GM23338 (cell line): Measurements from ENCODE around the gene IL9. TPM values are rescaled to one million over a fixed set of nuclear protein-coding genes. Genes with fewer than 3 reads are reported as not detected.

ENCODE experiments used
- ATAC-seq: fragments of 200-7000 bp; cut with Tn5 transposase; 3 replicates; pipeline ENCODE4 v1.9.1; 2020
- DNase-seq: peaks from one replicate; pipeline ENCODE4 v3.0.0-alpha.2; 2015; ENCODE audit warnings: low spot score
- H2AFZ ChIP-seq: fragments of 200-600 bp; sonication (generic); 2 replicates; pipeline ENCODE4 v1.8.0; 2016; ENCODE audit warnings: antibody characterized with exemption, mild to moderate bottlenecking, moderate library complexity
- H3F3A ChIP-seq: fragments of 200-600 bp; sonication (generic); replicated peaks from 2 replicates; pipeline ENCODE4 v1.8.0; 2017; ENCODE audit warnings: antibody characterized with exemption, mixed run types, low read depth
- H3K27ac ChIP-seq: fragments of 200-600 bp; sonication (generic); 2 replicates; pipeline ENCODE4 v1.6.1; 2016; ENCODE audit warnings: low read depth
- H3K27me3 ChIP-seq: fragments of 200-600 bp; sonication (generic); 2 replicates; pipeline ENCODE4 v1.8.0; 2016; ENCODE audit warnings: mild to moderate bottlenecking, mixed run types, moderate library complexity; ENCODE audit not compliant: insufficient read depth
- H3K36me3 ChIP-seq: fragments of 200-600 bp; sonication (generic); 2 replicates; pipeline ENCODE4 v1.8.0; 2016; ENCODE audit warnings: mild to moderate bottlenecking; ENCODE audit not compliant: insufficient read depth
- H3K4me1 ChIP-seq: fragments of 200-600 bp; sonication (generic); 2 replicates; pipeline ENCODE4 v1.8.0; 2016; ENCODE audit warnings: mild to moderate bottlenecking, moderate library complexity; ENCODE audit not compliant: insufficient read depth
- H3K4me2 ChIP-seq: fragments of 200-600 bp; sonication (generic); 2 replicates; pipeline ENCODE4 v1.7.1; 2017; ENCODE audit warnings: mixed run types
- H3K4me3 ChIP-seq: fragments of 200-600 bp; sonication (generic); 2 replicates; pipeline ENCODE4 v1.6.1; 2016; ENCODE audit warnings: mixed run types
- H3K79me2 ChIP-seq: fragments of 200-600 bp; sonication (generic); replicated peaks from 2 replicates; pipeline ENCODE4 v1.8.0; 2017; ENCODE audit warnings: mild to moderate bottlenecking; ENCODE audit not compliant: insufficient read depth
- H3K9me2 ChIP-seq: fragments of 200-600 bp; sonication (generic); 2 replicates; pipeline ENCODE4 v1.8.0; 2017; ENCODE audit not compliant: insufficient read depth
- H4K20me1 ChIP-seq: fragments of 200-600 bp; sonication (generic); replicated peaks from 2 replicates; pipeline ENCODE4 v1.8.0; 2017; ENCODE audit warnings: mild to moderate bottlenecking; ENCODE audit not compliant: insufficient read depth
- H3K27ac Mint-ChIP-seq: 2 replicates; pipeline ENCODE4 v1.8.0; 2020; ENCODE audit warnings: inconsistent platforms, mild to moderate bottlenecking, moderate library complexity, mixed read lengths
- H3K27me3 Mint-ChIP-seq: 3 replicates; pipeline ENCODE4 v1.8.0; 2022; ENCODE audit warnings: low read depth, mild to moderate bottlenecking, moderate library complexity, mixed read lengths, inconsistent platforms; ENCODE audit not compliant: insufficient read depth, poor library complexity
- H3K36me3 Mint-ChIP-seq: 3 replicates; pipeline ENCODE4 v1.8.0; 2021; ENCODE audit warnings: low read depth, mild to moderate bottlenecking, inconsistent platforms, moderate library complexity, mixed read lengths
- H3K4me1 Mint-ChIP-seq: 3 replicates; pipeline ENCODE4 v1.8.0; 2020; ENCODE audit warnings: mild to moderate bottlenecking, inconsistent platforms, mixed read lengths
- H3K4me3 Mint-ChIP-seq: 3 replicates; pipeline ENCODE4 v1.8.0; 2021; ENCODE audit warnings: moderate library complexity, mild to moderate bottlenecking, inconsistent platforms, mixed read lengths
- H3K9me3 Mint-ChIP-seq: 3 replicates; pipeline ENCODE4 v1.8.0; 2020; ENCODE audit warnings: moderate library complexity, mild to moderate bottlenecking, inconsistent platforms, mixed read lengths
- CREB1 ChIP-seq: fragments of 250-450 bp; sonication (Bioruptor Pico); IDR thresholded peaks from 2 replicates; pipeline ENCODE4 v1.5.0; 2020; ENCODE audit warnings: low read depth, mild to moderate bottlenecking, moderate library complexity
- CTCF ChIP-seq, 2 experiments: fragments of 200-600 bp in 1 of 2; sonication (generic) in 1 of 2; conservative IDR thresholded peaks; 2 replicates each; pipeline versions ENCODE4 v1.5.1 to v1.6.1; 2016 to 2017; ENCODE audit warnings: antibody characterized with exemption in 2 of 2, low read depth in 2 of 2, mild to moderate bottlenecking in 2 of 2, moderate library complexity in 1 of 2
- EZH2 ChIP-seq: fragments of 200-600 bp; sonication (generic); IDR thresholded peaks from one replicate; pipeline ENCODE4 v1.8.0; 2017; ENCODE audit warnings: antibody characterized with exemption, mild to moderate bottlenecking, low read depth; ENCODE audit not compliant: unreplicated experiment
- EZH2phosphoT487 ChIP-seq: fragments of 200-600 bp; sonication (generic); IDR thresholded peaks from one replicate; pipeline ENCODE4 v1.8.1; 2018; ENCODE audit warnings: antibody characterized with exemption; ENCODE audit not compliant: unreplicated experiment
- JUNB ChIP-seq: IDR thresholded peaks from one replicate; pipeline ENCODE4 v1.6.1; 2016; ENCODE audit warnings: antibody characterized with exemption; ENCODE audit not compliant: unreplicated experiment
- NANOG ChIP-seq: IDR thresholded peaks from 2 replicates; pipeline ENCODE4 v1.6.1; 2016; ENCODE audit warnings: antibody characterized with exemption, borderline replicate concordance
- POLR2AphosphoS5 ChIP-seq: IDR thresholded peaks from 2 replicates; pipeline ENCODE4 v1.6.1; 2016; ENCODE audit warnings: antibody characterized with exemption, low read depth
- STAT1 ChIP-seq: IDR thresholded peaks from one replicate; pipeline ENCODE4 v1.6.1; 2016; ENCODE audit warnings: antibody characterized with exemption; ENCODE audit not compliant: unreplicated experiment
- ZNF114 ChIP-seq: fragments of 250-450 bp; sonication (Bioruptor Pico); IDR thresholded peaks from 2 replicates; pipeline ENCODE4 v1.5.0; 2020; ENCODE audit warnings: mild to moderate bottlenecking, moderate library complexity
- ZNF331 ChIP-seq: fragments of 250-450 bp; sonication (Bioruptor Pico); IDR thresholded peaks from 2 replicates; pipeline ENCODE4 v1.5.0; 2020; ENCODE audit warnings: low read depth, mild to moderate bottlenecking, moderate library complexity
- ZNF462 ChIP-seq: fragments of 250-450 bp; sonication (Bioruptor Pico); IDR thresholded peaks from 2 replicates; pipeline ENCODE4 v1.5.0; 2020; ENCODE audit warnings: mild to moderate bottlenecking, moderate library complexity
- polyA plus RNA-seq: library from polyadenylated mRNA; unstranded; fragments of >200 nt; fragmentation: Nextera tagmentation; extraction: Ambion mirVana; gene quantifications from 2 replicates; pipeline ENCODE4 v1.2.1, GENCODE V29; 2016
- total RNA-seq: library from RNA; depleted of rRNA; stranded (reverse); fragments of >200 nt; shearing (Covaris generic); gene quantifications from 2 replicates; pipeline ENCODE4 v1.2.3, GENCODE V29; 2014
- TF ChIP-seq, protein P1 (sequence below): IDR thresholded peaks from one replicate; pipeline ENCODE4 v1.6.1; 2018; ENCODE audit warnings: antibody characterized with exemption; ENCODE audit not compliant: unreplicated experiment
- TF ChIP-seq, protein P2 (sequence below): IDR thresholded peaks from 2 replicates; pipeline ENCODE4 v1.6.1; 2016; ENCODE audit warnings: antibody characterized with exemption

IL9 gene
- total and polyA plus RNA-seq, 2 experiments from 2014 or later = not detected

GRCh38 chr5:135874461-135874860 lies 21.2 kb downstream of the IL9 start:
- no peak for ATAC-seq
- no peaks in the 10 kb centered on the region for H3K4me1 ChIP-seq
- DNase-seq = no peak

More at GRCh38 chr5:135874461-135874860, 21.2 kb downstream of the IL9 start:
- H3K27ac ChIP-seq = no peak overlapping the region
- no peaks in the 10 kb centered on the region for H3K27me3 ChIP-seq
- no peak overlapping the region for H3K4me3 ChIP-seq
- no peaks in the 10 kb centered on the region for H3K79me2 ChIP-seq
- H3K27me3 Mint-ChIP-seq = peaks cover 7% of the 10 kb centered on the region
- H2AFZ ChIP-seq = no peak overlapping the region
- H3K9me2 ChIP-seq = no peaks in the 10 kb centered on the region
- H3K27ac Mint-ChIP-seq = no peak overlapping the region
- H3K4me1 Mint-ChIP-seq = no peaks in the 10 kb centered on the region
- no peaks in the 10 kb centered on the region for H3K36me3 ChIP-seq
- no peak overlapping the region for H3K4me2 ChIP-seq
- no peak for TF ChIP-seq ZNF331 (CRISPR knock-in tag)
- no peak for TF ChIP-seq STAT1
- no peak for TF ChIP-seq EZH2phosphoT487
- TF ChIP-seq POLR2AphosphoS5 = no peak
- no peak for TF ChIP-seq ZNF114 (CRISPR knock-in tag)
- no peak for TF ChIP-seq ZNF462 (CRISPR knock-in tag)
- TF ChIP-seq EZH2 = no peak
- TF ChIP-seq, protein P1, sequence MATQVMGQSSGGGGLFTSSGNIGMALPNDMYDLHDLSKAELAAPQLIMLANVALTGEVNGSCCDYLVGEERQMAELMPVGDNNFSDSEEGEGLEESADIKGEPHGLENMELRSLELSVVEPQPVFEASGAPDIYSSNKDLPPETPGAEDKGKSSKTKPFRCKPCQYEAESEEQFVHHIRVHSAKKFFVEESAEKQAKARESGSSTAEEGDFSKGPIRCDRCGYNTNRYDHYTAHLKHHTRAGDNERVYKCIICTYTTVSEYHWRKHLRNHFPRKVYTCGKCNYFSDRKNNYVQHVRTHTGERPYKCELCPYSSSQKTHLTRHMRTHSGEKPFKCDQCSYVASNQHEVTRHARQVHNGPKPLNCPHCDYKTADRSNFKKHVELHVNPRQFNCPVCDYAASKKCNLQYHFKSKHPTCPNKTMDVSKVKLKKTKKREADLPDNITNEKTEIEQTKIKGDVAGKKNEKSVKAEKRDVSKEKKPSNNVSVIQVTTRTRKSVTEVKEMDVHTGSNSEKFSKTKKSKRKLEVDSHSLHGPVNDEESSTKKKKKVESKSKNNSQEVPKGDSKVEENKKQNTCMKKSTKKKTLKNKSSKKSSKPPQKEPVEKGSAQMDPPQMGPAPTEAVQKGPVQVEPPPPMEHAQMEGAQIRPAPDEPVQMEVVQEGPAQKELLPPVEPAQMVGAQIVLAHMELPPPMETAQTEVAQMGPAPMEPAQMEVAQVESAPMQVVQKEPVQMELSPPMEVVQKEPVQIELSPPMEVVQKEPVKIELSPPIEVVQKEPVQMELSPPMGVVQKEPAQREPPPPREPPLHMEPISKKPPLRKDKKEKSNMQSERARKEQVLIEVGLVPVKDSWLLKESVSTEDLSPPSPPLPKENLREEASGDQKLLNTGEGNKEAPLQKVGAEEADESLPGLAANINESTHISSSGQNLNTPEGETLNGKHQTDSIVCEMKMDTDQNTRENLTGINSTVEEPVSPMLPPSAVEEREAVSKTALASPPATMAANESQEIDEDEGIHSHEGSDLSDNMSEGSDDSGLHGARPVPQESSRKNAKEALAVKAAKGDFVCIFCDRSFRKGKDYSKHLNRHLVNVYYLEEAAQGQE = no peak
- TF ChIP-seq JUNB = no peak
- no peak for TF ChIP-seq NANOG
- no peak for TF ChIP-seq CTCF (conservative IDR thresholded peaks at IDR 0.05; ENCODE audit: low read depth in 2 of 2)
- TF ChIP-seq, protein P2, sequence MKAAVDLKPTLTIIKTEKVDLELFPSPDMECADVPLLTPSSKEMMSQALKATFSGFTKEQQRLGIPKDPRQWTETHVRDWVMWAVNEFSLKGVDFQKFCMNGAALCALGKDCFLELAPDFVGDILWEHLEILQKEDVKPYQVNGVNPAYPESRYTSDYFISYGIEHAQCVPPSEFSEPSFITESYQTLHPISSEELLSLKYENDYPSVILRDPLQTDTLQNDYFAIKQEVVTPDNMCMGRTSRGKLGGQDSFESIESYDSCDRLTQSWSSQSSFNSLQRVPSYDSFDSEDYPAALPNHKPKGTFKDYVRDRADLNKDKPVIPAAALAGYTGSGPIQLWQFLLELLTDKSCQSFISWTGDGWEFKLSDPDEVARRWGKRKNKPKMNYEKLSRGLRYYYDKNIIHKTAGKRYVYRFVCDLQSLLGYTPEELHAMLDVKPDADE = no peak
- TF ChIP-seq CREB1 (CRISPR knock-in tag) = no peak
- H3K4me3 Mint-ChIP-seq = no peak overlapping the region
- H3K9me3 Mint-ChIP-seq = no peaks in the 10 kb centered on the region
- H3F3A ChIP-seq = no peaks in the 10 kb centered on the region
- H4K20me1 ChIP-seq = no peaks in the 10 kb centered on the region
- H3K36me3 Mint-ChIP-seq = no peaks in the 10 kb centered on the region
